GM10266 (cell line): ENCODE measurements around the gene ACTR10.

Experiments used
- DNase-seq: peaks from one replicate; pipeline ENCODE4 v3.0.0; 2012; ENCODE audit errors: extremely low spot score
- CTCF ChIP-seq: IDR thresholded peaks from 2 replicates; pipeline ENCODE4 v1.5.1; 2012; ENCODE audit warnings: mild to moderate bottlenecking, low read depth; ENCODE audit not compliant: control insufficient read depth, insufficient read depth; ENCODE audit errors: missing control alignments

Gene ACTR10

GRCh38 chr14:58191763-58192601, 8.0 kb upstream of the ACTR10 start:
- no peak for TF ChIP-seq CTCF
- DNase-seq: no peak

- TF ChIP-seq CTCF: no peak
- no peak for DNase-seq
Observed at GRCh38 chr14:58193542-58193941, 6.4 kb upstream of the ACTR10 start.

GRCh38 chr14:58196198-58196597, 3.8 kb upstream of the ACTR10 start:
- DNase-seq: no peak

GRCh38 chr14:58198086-58198485, 1.9 kb upstream of the ACTR10 start:
- no peak for TF ChIP-seq CTCF
- no peak for DNase-seq

More at GRCh38 chr14:58196198-58196597, 3.8 kb upstream of the ACTR10 start:
- TF ChIP-seq CTCF: no peak

- DNase-seq: no peak
- no peak for TF ChIP-seq CTCF
Observed at GRCh38 chr14:58200480-58200841, 512 bp downstream of the ACTR10 start.

- no peak for TF ChIP-seq CTCF
- DNase-seq: peak; percentile 10
Observed at GRCh38 chr14:58200846-58201245, 897 bp downstream of the ACTR10 start.

- TF ChIP-seq CTCF: no peak
- DNase-seq: no peak
Observed at GRCh38 chr14:58213176-58213575, 13.2 kb downstream of the ACTR10 start.
